Skeletal muscle satellite cell (primary cell): ENCODE measurements around the gene CLHC1. TPM values are rescaled to one million over a fixed set of nuclear protein-coding genes. Genes with fewer than 3 reads are reported as not detected.
A peak's percentile ranks its signal among the peaks of the same experiment; 100 is the strongest.
"Not testable (repeated sequence)": the region's sequence is repeated elsewhere in the genome, so short reads cannot be mapped to it uniquely, and the experiment has no call there.

Experiments used
- H3K27me3 ChIP-seq: 2 replicates; pipeline ENCODE4 v1.7.0; 2013; ENCODE audit warnings: low read length; ENCODE audit not compliant: control insufficient read depth, insufficient read depth
- H3K36me3 ChIP-seq: 2 replicates; pipeline ENCODE4 v1.7.0; 2013; ENCODE audit warnings: mild to moderate bottlenecking, control low read depth, low read length; ENCODE audit not compliant: insufficient read depth
- H3K4me1 ChIP-seq: 2 replicates; pipeline ENCODE4 v1.7.0; 2013; ENCODE audit warnings: low read length; ENCODE audit not compliant: control insufficient read depth, insufficient read depth
- H3K4me2 ChIP-seq: 2 replicates; pipeline ENCODE4 v1.7.0; 2013; ENCODE audit warnings: mild to moderate bottlenecking, low read length
- H3K4me3 ChIP-seq: 2 replicates; pipeline ENCODE4 v1.7.0; 2013; ENCODE audit warnings: low read length
- H3K9ac ChIP-seq: 2 replicates; pipeline ENCODE4 v1.7.0; 2013; ENCODE audit warnings: mild to moderate bottlenecking, low read depth, low read length, moderate library complexity
- H3K9me3 ChIP-seq: replicated peaks from 2 replicates; pipeline ENCODE4 v1.7.0; 2013; ENCODE audit warnings: mild to moderate bottlenecking, control low read depth, low read length
- total RNA-seq: library from RNA; depleted of rRNA; stranded (reverse); fragments of >200 nt; gene quantifications from 2 replicates; pipeline ENCODE4 v1.2.3, GENCODE V29; 2012; rRNA removed

CLHC1 gene
- 5.0 and 12.9 TPM in 2 replicates for total RNA-seq

GRCh38 chr2:55232084-55232862 lies at the start of gene CLHC1, which contains the start of gene RPS27A:
CLHC1 (minus strand) TSS chr2:55232293; CDS start chr2:55222411, 9,882 bp downstream.
RPS27A (plus strand) TSS chr2:55232688; CDS start chr2:55232825, 137 bp downstream.
- Histone ChIP-seq H3K4me2 (peak within 1 kb of the TSS; percentile 79), H3K4me3 (peak within 1 kb of the TSS; percentile 84), H3K36me3 (peaks cover 42% of the 10 kb centered on the region), H3K9me3 (no peaks in the 10 kb centered on the region), H3K9ac (peak within 1 kb of the TSS; percentile 96), H3K27me3 (no peaks in the 10 kb centered on the region), H3K4me1 (peaks cover 33% of the 10 kb centered on the region)

GRCh38 chr2:55280851-55281546 lies 48.9 kb upstream of the CLHC1 start:
- H3K4me3 ChIP-seq, H3K9ac ChIP-seq, H3K9me3 ChIP-seq, H3K4me2 ChIP-seq, H3K27me3 ChIP-seq, H3K4me1 ChIP-seq, H3K36me3 ChIP-seq: not testable (repeated sequence)

- H3K9ac ChIP-seq, H3K4me1 ChIP-seq, H3K4me3 ChIP-seq, H3K9me3 ChIP-seq, H3K27me3 ChIP-seq, H3K4me2 ChIP-seq, H3K36me3 ChIP-seq: not testable (repeated sequence)
Observed at GRCh38 chr2:55279859-55280424, 47.8 kb upstream of the CLHC1 start.

- not testable (repeated sequence) for H3K4me1 ChIP-seq, H3K27me3 ChIP-seq, H3K4me2 ChIP-seq, H3K9me3 ChIP-seq, H3K4me3 ChIP-seq, H3K9ac ChIP-seq, H3K36me3 ChIP-seq
Observed at GRCh38 chr2:55279214-55279835, 47.2 kb upstream of the CLHC1 start.

GRCh38 chr2:55277310-55277709 lies 45.2 kb upstream of the CLHC1 start:
- Histone ChIP-seq H3K4me2 (no peak overlapping the region), H3K9ac (no peak overlapping the region), H3K4me3 (no peak overlapping the region), H3K9me3 (no peaks in the 10 kb centered on the region), H3K27me3 (no peaks in the 10 kb centered on the region), H3K36me3 (no peaks in the 10 kb centered on the region), H3K4me1 (peaks cover 5% of the 10 kb centered on the region)

- not testable (repeated sequence) for H3K27me3 ChIP-seq, H3K4me3 ChIP-seq, H3K4me1 ChIP-seq, H3K9ac ChIP-seq, H3K36me3 ChIP-seq, H3K4me2 ChIP-seq, H3K9me3 ChIP-seq
Observed at GRCh38 chr2:55274346-55274745, 42.3 kb upstream of the CLHC1 start.

GRCh38 chr2:55269645-55269990 lies 37.5 kb upstream of the CLHC1 start:
- H3K4me3 ChIP-seq = peak overlapping the region; percentile 86
- peak overlapping the region; percentile 86 for H3K9ac ChIP-seq
- H3K27me3 ChIP-seq = no peaks in the 10 kb centered on the region
- no peaks in the 10 kb centered on the region for H3K9me3 ChIP-seq
- H3K4me2 ChIP-seq = peak overlapping the region; percentile 86
- H3K4me1 ChIP-seq = peaks cover 10% of the 10 kb centered on the region
- H3K36me3 ChIP-seq = peaks cover 7% of the 10 kb centered on the region

- no peaks in the 10 kb centered on the region for H3K9me3 ChIP-seq
- H3K4me1 ChIP-seq = peaks cover 10% of the 10 kb centered on the region
- H3K4me2 ChIP-seq = peak within 1 kb of the TSS; percentile 86
- H3K4me3 ChIP-seq = peak within 1 kb of the TSS; percentile 86
- H3K27me3 ChIP-seq = no peaks in the 10 kb centered on the region
- peaks cover 11% of the 10 kb centered on the region for H3K36me3 ChIP-seq
- H3K9ac ChIP-seq = peak within 1 kb of the TSS; percentile 86
Observed at GRCh38 chr2:55268907-55269644, 37.0 kb upstream of the CLHC1 start, which contains the start of gene MTIF2. MTIF2 (minus strand) TSS chr2:55269231; CDS start chr2:55263858, 5,373 bp downstream.

- no peaks in the 10 kb centered on the region for H3K27me3 ChIP-seq
- peak overlapping the region; percentile 86 for H3K9ac ChIP-seq
- peak overlapping the region; percentile 86 for H3K4me2 ChIP-seq
- H3K4me3 ChIP-seq = peak overlapping the region; percentile 86
- peaks cover 16% of the 10 kb centered on the region for H3K36me3 ChIP-seq
- peaks cover 10% of the 10 kb centered on the region for H3K4me1 ChIP-seq
- H3K9me3 ChIP-seq = no peaks in the 10 kb centered on the region
Observed at GRCh38 chr2:55268288-55268906, 36.3 kb upstream of the CLHC1 start.

GRCh38 chr2:55259586-55259985 lies 27.5 kb upstream of the CLHC1 start:
- H3K4me1 ChIP-seq, H3K4me2 ChIP-seq, H3K27me3 ChIP-seq, H3K9ac ChIP-seq, H3K4me3 ChIP-seq, H3K9me3 ChIP-seq: not testable (repeated sequence)
- H3K36me3 ChIP-seq = peaks cover 29% of the 10 kb centered on the region
